Stimulated activated naive CD4-positive, alpha-beta T cell treated with Interleukin-2 at 50 U/mL for 16 hours (primary cell): Measurements from ENCODE around the gene MORN5.

ENCODE experiments used
- DNase-seq: peaks from one replicate; lab custom pipeline; 2025; lab: John Stamatoyannopoulos, UW

The MORN5 gene

GRCh38 chr9:122232796-122233306, 73.1 kb downstream of the MORN5 start:
- DNase-seq = no peak

GRCh38 chr9:122234022-122234748, 74.5 kb downstream of the MORN5 start:
- no peak for DNase-seq

DNA sequence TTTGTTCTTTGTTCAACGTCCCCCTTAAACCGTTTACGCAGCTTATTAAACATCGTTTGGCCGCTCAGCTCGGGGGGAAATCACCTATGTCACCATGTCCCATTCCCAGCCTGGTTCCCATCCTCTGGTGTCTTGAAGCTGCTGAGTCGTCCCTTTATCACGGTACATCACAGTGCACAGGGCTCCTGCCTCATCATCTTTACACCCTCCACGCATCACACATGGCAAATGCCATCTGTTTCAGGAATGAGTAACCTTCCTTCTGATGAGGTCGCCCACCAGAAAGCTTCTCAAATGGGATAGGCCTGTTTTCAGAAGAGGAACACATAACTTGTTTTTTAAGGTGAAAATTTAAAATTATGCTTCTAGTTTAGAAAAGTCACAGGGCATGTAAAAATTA, 77.0 kb downstream of the MORN5 start:
- DNase-seq = no peak

DNA sequence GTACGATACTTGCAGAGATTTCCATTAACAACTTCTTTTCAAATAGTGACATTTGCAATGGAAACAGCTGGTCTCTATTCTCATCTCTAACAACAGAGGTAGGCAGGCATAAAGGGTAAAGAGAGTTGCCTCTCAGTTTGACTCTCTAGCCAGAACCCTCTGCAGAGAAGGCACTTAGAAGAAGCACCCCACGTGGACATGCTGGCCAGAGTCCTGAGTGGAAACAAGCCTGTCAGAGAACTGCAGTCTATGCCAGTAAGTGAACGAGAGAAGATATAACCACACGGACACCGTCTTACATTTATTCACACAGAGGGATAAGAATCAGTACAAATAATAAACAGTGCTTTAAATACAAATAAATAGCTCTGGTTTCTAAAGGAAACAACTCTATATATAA, 80.0 kb downstream of the MORN5 start:
- no peak for DNase-seq

DNA sequence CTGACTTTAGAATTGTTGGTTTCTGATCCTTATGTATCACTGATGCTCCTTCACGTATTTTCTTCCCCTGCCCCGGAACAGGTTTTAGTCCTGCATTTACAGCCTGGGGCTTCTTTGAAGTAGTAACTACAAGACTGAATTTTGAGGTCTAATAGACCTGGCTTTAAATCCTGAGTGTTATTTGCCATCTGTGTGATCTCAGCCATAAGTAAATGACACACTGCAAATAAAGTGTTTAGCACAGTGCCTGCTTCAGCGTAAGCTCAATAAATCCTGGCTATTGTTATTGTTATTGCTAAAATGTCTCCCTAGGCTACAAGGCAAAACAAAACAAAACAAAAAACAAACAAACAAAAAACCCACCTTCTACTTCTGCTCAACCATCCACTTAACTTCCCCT, 84.6 kb downstream of the MORN5 start:
- DNase-seq = no peak

GRCh38 chr9:122246666-122247065, 87.0 kb downstream of the MORN5 start:
- no peak for DNase-seq

GRCh38 chr9:122248448-122248865, 88.7 kb downstream of the MORN5 start:
- DNase-seq = no peak
